GM12873 (cell line): ENCODE measurements around the gene OR10K1.

Experiments used
- TF ChIP-seq, protein P1 (sequence below): IDR thresholded peaks from 2 replicates; pipeline ENCODE4 v1.5.1; 2012; ENCODE audit warnings: low read depth, mild to moderate bottlenecking, moderate library complexity, low read length, control low read depth; ENCODE audit not compliant: insufficient read depth; ENCODE audit errors: missing control alignments

Gene OR10K1, protein sequence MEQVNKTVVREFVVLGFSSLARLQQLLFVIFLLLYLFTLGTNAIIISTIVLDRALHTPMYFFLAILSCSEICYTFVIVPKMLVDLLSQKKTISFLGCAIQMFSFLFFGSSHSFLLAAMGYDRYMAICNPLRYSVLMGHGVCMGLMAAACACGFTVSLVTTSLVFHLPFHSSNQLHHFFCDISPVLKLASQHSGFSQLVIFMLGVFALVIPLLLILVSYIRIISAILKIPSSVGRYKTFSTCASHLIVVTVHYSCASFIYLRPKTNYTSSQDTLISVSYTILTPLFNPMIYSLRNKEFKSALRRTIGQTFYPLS

DNA sequence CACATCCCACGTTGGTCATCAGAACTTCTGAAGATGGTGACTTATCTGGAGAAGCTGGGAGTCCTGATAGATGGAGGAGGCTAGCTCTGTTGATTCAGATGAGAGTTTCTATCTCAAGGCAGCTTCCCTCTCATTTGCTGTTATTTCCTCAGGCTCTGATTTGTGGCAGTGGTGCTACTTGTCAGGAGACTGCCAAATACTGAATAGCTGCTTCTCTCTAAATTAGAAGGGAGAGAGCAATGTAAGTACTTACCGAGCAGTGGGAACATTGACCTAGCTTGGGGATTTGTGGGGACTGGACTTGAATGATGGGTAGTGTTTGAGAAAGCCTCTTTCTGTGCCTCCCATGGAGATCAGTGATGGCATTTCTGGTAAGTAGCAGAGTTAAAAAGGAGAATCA, at the start of gene OR10K1:
Gene OR10K1 (plus strand): TSS at position 301 of the 400 bp plus-strand sequence. CDS start 3,728 bp downstream, outside the sequence.
- TF ChIP-seq, protein P1, sequence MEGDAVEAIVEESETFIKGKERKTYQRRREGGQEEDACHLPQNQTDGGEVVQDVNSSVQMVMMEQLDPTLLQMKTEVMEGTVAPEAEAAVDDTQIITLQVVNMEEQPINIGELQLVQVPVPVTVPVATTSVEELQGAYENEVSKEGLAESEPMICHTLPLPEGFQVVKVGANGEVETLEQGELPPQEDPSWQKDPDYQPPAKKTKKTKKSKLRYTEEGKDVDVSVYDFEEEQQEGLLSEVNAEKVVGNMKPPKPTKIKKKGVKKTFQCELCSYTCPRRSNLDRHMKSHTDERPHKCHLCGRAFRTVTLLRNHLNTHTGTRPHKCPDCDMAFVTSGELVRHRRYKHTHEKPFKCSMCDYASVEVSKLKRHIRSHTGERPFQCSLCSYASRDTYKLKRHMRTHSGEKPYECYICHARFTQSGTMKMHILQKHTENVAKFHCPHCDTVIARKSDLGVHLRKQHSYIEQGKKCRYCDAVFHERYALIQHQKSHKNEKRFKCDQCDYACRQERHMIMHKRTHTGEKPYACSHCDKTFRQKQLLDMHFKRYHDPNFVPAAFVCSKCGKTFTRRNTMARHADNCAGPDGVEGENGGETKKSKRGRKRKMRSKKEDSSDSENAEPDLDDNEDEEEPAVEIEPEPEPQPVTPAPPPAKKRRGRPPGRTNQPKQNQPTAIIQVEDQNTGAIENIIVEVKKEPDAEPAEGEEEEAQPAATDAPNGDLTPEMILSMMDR, result no peak

DNA sequence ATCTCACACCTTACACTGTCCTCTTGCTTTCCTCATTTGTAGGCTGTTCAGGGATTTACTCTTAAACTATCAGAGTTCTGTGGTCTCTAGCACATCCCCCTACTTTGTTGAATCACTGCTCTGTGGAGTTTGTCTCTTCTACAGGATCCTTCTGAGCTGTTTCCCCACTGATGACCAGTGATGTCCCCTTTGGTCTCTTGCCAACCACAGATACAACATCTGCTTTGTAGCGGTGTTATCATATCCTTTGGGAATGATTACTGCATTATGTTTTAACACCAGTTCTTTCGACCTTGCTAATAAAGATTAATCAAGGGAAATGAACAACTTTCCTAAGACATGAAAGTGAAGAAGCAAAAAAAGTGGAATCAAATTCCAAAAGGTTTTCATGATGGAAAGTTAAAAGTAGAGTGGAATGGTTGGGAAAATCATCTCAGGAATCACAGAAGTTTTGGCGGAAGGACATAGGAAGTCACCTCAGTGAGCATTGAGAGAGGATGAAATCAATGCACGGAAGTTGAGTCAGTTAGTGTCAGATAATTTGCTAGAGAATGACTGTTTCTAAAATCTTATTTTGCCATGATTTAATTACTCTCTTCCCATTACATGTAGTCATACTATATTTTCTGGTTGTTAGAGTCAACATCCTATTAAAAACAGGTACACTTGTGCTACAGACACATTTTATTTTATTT, 46.8 kb upstream of the OR10K1 start:
- TF ChIP-seq, protein P1, result no peak

DNA sequence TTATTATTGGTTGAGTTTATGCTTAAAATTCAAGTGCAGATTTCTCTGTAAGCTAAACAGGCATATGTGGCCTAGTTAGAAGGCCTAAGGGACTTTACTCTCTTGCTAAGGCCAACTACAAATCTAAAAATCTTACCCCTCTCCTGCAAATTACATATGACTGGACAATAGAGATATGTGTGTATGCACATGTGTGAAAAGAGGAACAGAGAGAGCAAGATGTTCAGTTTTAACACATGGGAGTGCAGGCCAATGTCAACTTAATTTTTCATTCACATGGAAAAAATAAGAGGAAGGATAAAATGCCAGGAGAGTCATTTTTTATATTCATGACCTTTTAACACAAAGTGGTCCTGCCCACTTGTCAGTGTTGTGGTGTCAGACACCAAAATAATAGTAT, 44.0 kb upstream of the OR10K1 start:
- TF ChIP-seq, protein P1, result no peak

DNA sequence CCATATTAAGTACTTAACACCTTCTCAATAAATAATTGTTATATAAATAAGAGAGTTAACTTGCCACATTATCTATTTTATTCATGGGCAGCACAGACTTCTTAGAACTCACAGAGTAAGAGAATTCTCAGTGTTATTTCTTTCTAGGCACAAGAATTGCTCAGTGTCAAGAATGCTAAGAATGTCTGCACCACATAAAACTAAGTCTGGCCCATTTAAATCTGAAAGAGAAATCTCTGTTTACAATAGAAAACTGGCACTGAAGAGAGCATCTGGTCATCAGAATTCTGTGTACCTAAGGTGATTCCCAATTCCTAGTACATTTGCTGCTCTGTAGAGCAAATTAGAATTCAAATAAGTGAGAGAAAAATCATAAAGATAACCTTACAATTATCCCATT, 39.4 kb upstream of the OR10K1 start:
- TF ChIP-seq, protein P1, result no peak

DNA sequence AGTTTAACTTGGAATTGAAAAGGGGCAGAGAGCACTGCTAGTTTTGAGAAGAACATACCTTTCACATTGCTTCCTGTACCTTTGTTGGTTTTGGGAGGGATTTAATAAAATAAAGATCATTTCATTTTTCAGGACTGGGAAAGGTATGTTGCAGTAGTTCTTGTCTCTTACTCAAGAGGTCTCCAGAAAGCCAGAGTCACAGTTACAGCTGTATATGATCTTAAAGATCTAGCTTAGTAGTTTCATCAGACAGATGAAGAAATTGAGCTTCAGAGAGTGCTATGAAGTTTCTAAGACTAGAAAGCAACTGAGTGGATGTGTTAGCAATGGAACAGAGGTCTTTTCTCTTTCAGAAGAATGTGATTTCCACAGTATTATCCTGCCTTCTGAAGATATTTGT, 36.6 kb upstream of the OR10K1 start:
- TF ChIP-seq, protein P1, result no peak

DNA sequence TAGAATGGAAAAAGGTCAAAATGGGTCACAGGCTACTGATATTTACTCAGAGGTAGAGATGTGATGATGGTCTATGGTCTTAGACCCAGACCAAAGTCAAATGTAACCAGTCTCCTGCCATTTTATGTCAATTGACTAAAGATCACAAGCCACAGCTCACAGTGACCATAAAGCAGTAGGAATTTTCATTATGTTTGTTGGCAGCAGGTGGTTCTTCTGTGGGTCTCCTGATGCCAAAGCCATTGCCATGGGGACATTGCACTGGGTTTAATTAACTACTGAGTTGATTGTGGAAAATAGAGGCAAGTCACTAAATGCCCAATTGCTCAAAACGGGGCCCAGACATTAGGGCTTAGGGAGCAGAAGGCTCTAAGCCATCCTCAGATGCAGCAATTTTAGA, 35.5 kb upstream of the OR10K1 start, which contains the start of gene OR10K2:
Gene OR10K2 (minus strand): TSS at position 101 of the 400 bp plus-strand sequence. CDS start 5,371 bp downstream, outside the sequence.
- TF ChIP-seq, protein P1, result no peak

DNA sequence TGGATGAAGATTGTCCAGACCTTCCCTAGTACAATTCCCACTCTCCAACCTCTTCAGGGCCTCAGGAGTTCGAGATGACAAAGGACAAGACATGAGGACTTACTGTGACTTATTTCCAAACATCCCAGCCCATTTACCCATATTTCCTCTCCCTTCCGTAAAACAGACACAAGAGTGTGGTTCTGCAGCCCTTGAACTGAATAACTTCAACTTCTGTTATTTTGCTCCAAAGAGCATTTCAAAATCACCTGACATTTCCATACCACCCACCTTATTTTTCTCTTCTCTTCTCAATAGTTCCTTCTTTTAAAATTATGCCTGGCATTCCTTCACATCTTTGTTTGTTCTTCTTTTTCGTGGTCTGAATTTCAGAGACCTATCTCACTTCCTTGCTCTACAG, 26.9 kb upstream of the OR10K1 start:
- TF ChIP-seq, protein P1, result no peak
